GM12874 (cell line): ENCODE data around the gene ANKRD36.

ENCODE experiments used
- TF ChIP-seq, protein P1 (sequence below): IDR thresholded peaks from 2 replicates; pipeline ENCODE4 v1.5.1; 2011; ENCODE audit warnings: low read depth, mild to moderate bottlenecking, control low read depth, low read length, moderate library complexity; ENCODE audit not compliant: insufficient read depth

Gene ANKRD36

DNA sequence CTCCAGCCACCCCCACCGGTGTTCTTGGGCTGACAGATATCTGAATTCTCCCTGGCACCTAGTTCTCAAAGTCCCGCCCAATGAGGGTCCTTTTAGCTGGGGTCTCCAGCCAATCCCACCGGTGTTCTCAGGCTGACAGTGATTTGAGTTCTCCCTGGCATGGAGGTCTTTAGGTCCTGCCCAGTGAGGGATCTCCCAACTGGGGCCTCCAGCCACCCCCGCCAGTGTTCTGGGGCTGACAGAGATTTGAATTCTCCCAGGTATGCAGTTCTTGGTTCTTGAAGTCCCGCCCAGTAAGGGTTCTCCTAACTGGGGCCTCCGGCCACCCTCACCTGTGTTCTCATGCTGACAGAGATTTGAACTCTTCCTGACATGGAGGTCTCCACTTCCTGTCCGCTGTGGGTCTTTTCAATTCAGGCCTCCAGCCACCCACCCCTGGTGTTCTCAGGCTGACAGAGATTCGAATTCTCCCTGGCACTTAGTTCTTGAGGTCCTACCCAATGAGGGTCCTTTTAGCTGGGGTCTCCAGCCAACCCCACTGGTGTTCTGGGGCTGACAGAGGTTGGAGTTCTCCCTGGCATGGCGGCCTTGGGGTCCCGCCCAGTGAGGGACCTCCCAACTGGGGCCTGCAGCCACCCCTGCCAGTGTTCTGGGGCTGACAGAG, 154.6 kb downstream of the ANKRD36 start:
- TF ChIP-seq, protein P1, sequence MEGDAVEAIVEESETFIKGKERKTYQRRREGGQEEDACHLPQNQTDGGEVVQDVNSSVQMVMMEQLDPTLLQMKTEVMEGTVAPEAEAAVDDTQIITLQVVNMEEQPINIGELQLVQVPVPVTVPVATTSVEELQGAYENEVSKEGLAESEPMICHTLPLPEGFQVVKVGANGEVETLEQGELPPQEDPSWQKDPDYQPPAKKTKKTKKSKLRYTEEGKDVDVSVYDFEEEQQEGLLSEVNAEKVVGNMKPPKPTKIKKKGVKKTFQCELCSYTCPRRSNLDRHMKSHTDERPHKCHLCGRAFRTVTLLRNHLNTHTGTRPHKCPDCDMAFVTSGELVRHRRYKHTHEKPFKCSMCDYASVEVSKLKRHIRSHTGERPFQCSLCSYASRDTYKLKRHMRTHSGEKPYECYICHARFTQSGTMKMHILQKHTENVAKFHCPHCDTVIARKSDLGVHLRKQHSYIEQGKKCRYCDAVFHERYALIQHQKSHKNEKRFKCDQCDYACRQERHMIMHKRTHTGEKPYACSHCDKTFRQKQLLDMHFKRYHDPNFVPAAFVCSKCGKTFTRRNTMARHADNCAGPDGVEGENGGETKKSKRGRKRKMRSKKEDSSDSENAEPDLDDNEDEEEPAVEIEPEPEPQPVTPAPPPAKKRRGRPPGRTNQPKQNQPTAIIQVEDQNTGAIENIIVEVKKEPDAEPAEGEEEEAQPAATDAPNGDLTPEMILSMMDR, result no peak
